HepG2 (cell line): ENCODE measurements around the gene DEPDC1B. TPM values are rescaled to one million over a fixed set of nuclear protein-coding genes. Genes with fewer than 3 reads are reported as not detected.
A peak's percentile ranks its signal among the peaks of the same experiment; 100 is the strongest.

Experiments
- ATAC-seq: fragments of 200-7000 bp; cut with Tn5 transposase; 3 replicates; pipeline ENCODE4 v1.9.1; 2020; ENCODE audit warnings: mild to moderate bottlenecking, moderate library complexity
- BruUV-seq: library from RNA; stranded (reverse); fragments of 400-500 nt; replicated peaks from 2 replicates; lab custom pipeline; 2021; lab: Mats Ljungman, UMichigan
- CTCF ChIA-PET: fragments of 300-600 bp; formaldehyde crosslinking; extraction: SDS; loops from one replicate; lab custom pipeline; 2021; ENCODE audit warnings: low total read pairs, inconsistent platforms, low intra/inter-chr PET ratio; lab: Yijun Ruan, JAX
- POLR2A ChIA-PET: fragments of 350-600 bp; sonication (Branson Sonifier 250); formaldehyde crosslinking; loops from one replicate; lab custom pipeline; 2020; ENCODE audit warnings: antibody characterized with exemption, inconsistent platforms; lab: Yijun Ruan, JAX
- DNase-seq: peaks from one replicate; pipeline ENCODE4 v3.0.0-alpha.2; 2015; ENCODE audit warnings: low spot score
- FAIRE-seq: peaks from 3 replicates; lab custom pipeline; 2011; peaks lifted over from hg19 to GRCh38; lab: Jason Lieb, UNC
- H2AFZ ChIP-seq: one replicate; pipeline ENCODE4 v1.6.1; 2011; ENCODE audit warnings: low read length, inconsistent platforms
- H3K27ac ChIP-seq: fragments of 300-600 bp; 3 replicates; pipeline ENCODE4 v1.8.0; 2011; ENCODE audit warnings: mixed run types, mild to moderate bottlenecking, mixed read lengths, low read length, inconsistent platforms; ENCODE audit not compliant: insufficient read depth; ENCODE audit errors: extremely low read length
- H3K27me3 ChIP-seq, 2 experiments: fragments of 200-600 bp in 1 of 2; 2 replicates in 1 of 2; 3 replicates in 1 of 2; pipeline versions ENCODE4 v1.6.0 to v1.8.0; 2011; ENCODE audit warnings: low read length in 2 of 2, mild to moderate bottlenecking in 2 of 2, moderate library complexity in 2 of 2, inconsistent platforms in 1 of 2; ENCODE audit not compliant: insufficient read depth in 2 of 2, control insufficient read depth in 1 of 2
- H3K36me3 ChIP-seq, 2 experiments: fragments of 200-600 bp in 1 of 2; replicated peaks in 1 of 2; 2 replicates in 1 of 2; 3 replicates in 1 of 2; pipeline versions ENCODE4 v1.5.1 to v1.8.0; 2011; ENCODE audit warnings: low read length in 2 of 2, inconsistent platforms in 1 of 2; ENCODE audit not compliant: insufficient read depth in 2 of 2, control insufficient read depth in 1 of 2
- H3K4me1 ChIP-seq: 2 replicates; pipeline ENCODE4 v1.5.1; 2012; ENCODE audit warnings: low read length, inconsistent platforms; ENCODE audit not compliant: insufficient read depth
- H3K4me2 ChIP-seq: 2 replicates; pipeline ENCODE4 v1.6.0; 2011; ENCODE audit warnings: low read depth, low read length, inconsistent platforms
- H3K4me3 ChIP-seq, 3 experiments: fragments of 200-600 bp in 1 of 3; sonication (generic), shearing (Covaris generic) in 1 of 3; replicated peaks in 1 of 3; 2 replicates each; pipeline ENCODE4 v1.5.1; 2011 to 2016; ENCODE audit warnings: low read length in 3 of 3, inconsistent platforms in 2 of 3, low read depth in 2 of 3, mild to moderate bottlenecking in 2 of 3, control low read depth in 1 of 3, mixed read lengths in 1 of 3; ENCODE audit not compliant: insufficient read depth in 1 of 3
- H3K79me2 ChIP-seq: one replicate; pipeline ENCODE4 v1.6.1; 2011; ENCODE audit warnings: low read length, inconsistent platforms; ENCODE audit not compliant: insufficient read depth
- H3K9ac ChIP-seq: 2 replicates; pipeline ENCODE4 v1.6.0; 2011; ENCODE audit warnings: mild to moderate bottlenecking, low read depth, low read length, inconsistent platforms; ENCODE audit not compliant: insufficient read depth
- H3K9me3 ChIP-seq: 2 replicates; pipeline ENCODE4 v1.5.1; 2012; ENCODE audit warnings: mild to moderate bottlenecking, low read length
- H4K20me1 ChIP-seq: 2 replicates; pipeline ENCODE4 v1.6.0; 2011; ENCODE audit warnings: inconsistent platforms, mild to moderate bottlenecking, low read length, moderate library complexity; ENCODE audit not compliant: insufficient read depth
- NCOR1 ChIP-seq: fragments of 200-600 bp; sonication (generic); IDR thresholded peaks from 2 replicates; pipeline ENCODE4 v1.7.0; 2017; ENCODE audit warnings: antibody characterized with exemption, low read length, borderline replicate concordance
- REPIN1 ChIP-seq: sonication (generic); formaldehyde crosslinking; IDR thresholded peaks from 2 replicates; pipeline ENCODE4 v1.8.0; 2022; ENCODE audit warnings: missing genetic modification reagents, low read depth, mild to moderate bottlenecking, borderline replicate concordance
- ZNF251 ChIP-seq: sonication (generic); formaldehyde crosslinking; IDR thresholded peaks from 2 replicates; pipeline ENCODE4 v1.9.0; 2021; ENCODE audit warnings: mild to moderate bottlenecking, missing genetic modification reagents
- ZNF33A ChIP-seq: sonication (generic); formaldehyde crosslinking; IDR thresholded peaks from 2 replicates; pipeline ENCODE4 v1.5.1; 2020; ENCODE audit warnings: missing genetic modification reagents, mild to moderate bottlenecking, moderate library complexity, borderline replicate concordance
- ZNF792 ChIP-seq: IDR thresholded peaks from 2 replicates; pipeline ENCODE4 v1.6.1; 2016
- WGBS: methylation state at CpG from one replicate; pipeline ENCODE4 v1.1.6; 2017; ENCODE audit warnings: low lambda C conversion rate; 5-methylcytosine and 5-hydroxymethylcytosine counted together
- in situ Hi-C: cut with HindIII; loops from 2 replicates; pipeline ENCODE4 v1.10.0; 2017; ENCODE audit warnings: low pct_unique_long_range_greater_than_20kb; ENCODE audit not compliant: extremely low pct_ligation_motif_present
- intact Hi-C: fragments of 100-400 bp; cut with micrococcal nuclease; formaldehyde crosslinking; loops from one replicate; pipeline ENCODE4 v1.10.0; 2022; ENCODE audit not compliant: unreplicated experiment
- polyA plus RNA-seq, 8 experiments: library from polyadenylated mRNA; depleted of rRNA in 3 of 8; stranded (reverse) in 7 of 8; unstranded in 1 of 8; fragments of >200 nt; fragmentation: Illumina TruSeq in 4 of 8; extraction: Trizol in 4 of 8; gene quantifications; 2 replicates each; pipeline versions ENCODE4 v1.2.1 to v1.2.3, GENCODE V29; 2011 to 2016; ENCODE audit warnings: low read depth in 4 of 8, missing spikeins in 1 of 8, mixed read lengths in 1 of 8; ENCODE audit not compliant: insufficient read depth in 1 of 8
- total RNA-seq, 5 experiments: library from RNA; depleted of rRNA; stranded (reverse); fragments of >200 nt; fragmentation: Illumina TruSeq; extraction: Trizol; gene quantifications; 2 replicates each; pipeline ENCODE4 v1.2.3, GENCODE V29; 2016; ENCODE audit warnings: low read depth in 1 of 5
- TF ChIP-seq, protein P1 (sequence below): IDR thresholded peaks from 2 replicates; pipeline ENCODE4 v1.6.1; 2012; ENCODE audit warnings: low read depth, low read length, improper control_type of control experiment
- TF ChIP-seq, protein P2 (sequence below): sonication (generic); formaldehyde crosslinking; IDR thresholded peaks from 2 replicates; pipeline ENCODE4; 2020; ENCODE audit warnings: missing genetic modification reagents, mild to moderate bottlenecking, borderline replicate concordance
- TF ChIP-seq, protein P3 (sequence below): IDR thresholded peaks from 2 replicates; pipeline ENCODE4 v1.6.1; 2016; ENCODE audit warnings: low read depth, missing genetic modification reagents, missing compliant biosample characterization
- TF ChIP-seq, protein P4 (sequence below): sonication (generic); formaldehyde crosslinking; IDR thresholded peaks from 2 replicates; pipeline ENCODE4 v1.4.0; 2020; ENCODE audit warnings: missing genetic modification reagents

The DEPDC1B gene
- total and polyA plus RNA-seq, 2 of the 13 experiments (the other 11 are each of a cell fraction or from before 2014, with no cell fraction given) = 29.5 to 51.3 TPM

DNA sequence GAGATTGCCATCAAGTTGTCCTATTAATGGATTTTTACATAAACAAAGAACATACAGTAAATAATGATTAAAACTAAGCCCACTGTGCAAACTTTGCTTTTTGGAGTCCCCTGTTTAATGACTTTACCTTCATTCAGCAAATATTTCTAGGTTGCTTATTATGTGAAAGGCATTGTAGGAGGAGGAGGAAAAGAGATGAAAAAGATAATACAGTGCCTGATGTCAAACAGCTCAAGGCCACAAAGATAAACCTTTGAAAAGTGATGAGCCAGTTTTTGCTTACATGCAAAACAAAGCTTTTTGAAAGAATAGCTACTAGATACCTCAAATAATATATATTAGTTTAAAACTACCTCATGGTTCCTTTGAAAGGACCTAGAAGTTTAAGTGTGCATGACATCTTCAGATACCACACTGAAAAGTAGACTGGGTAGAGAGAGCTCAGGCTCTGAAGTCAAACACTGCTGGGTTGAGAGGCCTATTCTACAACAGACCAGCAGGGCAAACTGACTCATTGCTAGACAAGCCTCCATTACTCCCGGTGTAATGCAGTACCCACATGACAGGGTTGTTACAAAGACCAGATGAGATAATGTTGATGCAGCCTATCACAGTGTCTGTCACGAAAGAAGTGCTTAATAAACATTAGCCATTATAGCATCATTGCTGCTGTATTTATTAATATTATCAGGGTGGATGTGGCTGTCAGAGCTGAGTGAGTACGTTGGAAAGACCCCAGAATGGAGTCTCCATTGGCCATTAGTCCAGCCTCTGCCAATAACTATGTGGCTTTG is 11.8 kb downstream of the DEPDC1B start:
- H3K9me3 ChIP-seq = no peaks in the 10 kb centered on the region
- ChIA-PET CTCF (interaction anchor here (0.7 kb wide), 1 partner anchor 11 kb away, joined by 3 read pairs; no protein-coding TSS in a partner anchor), POLR2A (interaction anchor here (0.7 to 3.9 kb wide), 6 partner anchors 11 to 257 kb away, joined by 3 to 41 read pairs (median 3); partner anchors contain the start of genes DEPDC1B, ELOVL7, ERCC8 and NDUFAF2)
- no TSS peak for BruUV-seq
- in situ Hi-C loops (loop anchor here (10.0 kb wide), 1 partner anchor 127 kb away; no protein-coding TSS in a partner anchor), intact Hi-C loops (loop anchor here (1.0 kb wide), 1 partner anchor 11 kb away; no protein-coding TSS in a partner anchor)
- DNase-seq = peak; percentile 85
- peak; percentile 59 for FAIRE-seq
- H3K27ac ChIP-seq = peak overlapping the region; percentile 53
- H3K4me1 ChIP-seq = peaks cover 32% of the 10 kb centered on the region
- peak; percentile 100 for ATAC-seq
- peak overlapping the region; percentile 10 for H3K9ac ChIP-seq
- H3K27me3 ChIP-seq = no peaks in the 10 kb centered on the region
- H3K4me3 ChIP-seq = peak overlapping the region in 1 of 3 experiments; percentile 7; a peak in 1 of 6 replicates
- 30% methylated on average over 3 of the region's 3 CpGs for WGBS
- H3K79me2 ChIP-seq = peaks cover 71% of the 10 kb centered on the region
- peaks cover 9 to 29% of the 10 kb centered on the region in 2 experiments for H3K36me3 ChIP-seq
- H3K4me2 ChIP-seq = peak overlapping the region; percentile 56; the same call in 1 of the 2 replicates
- H4K20me1 ChIP-seq = no peaks in the 10 kb centered on the region
- no peak overlapping the region for H2AFZ ChIP-seq
- TF ChIP-seq, protein P1, sequence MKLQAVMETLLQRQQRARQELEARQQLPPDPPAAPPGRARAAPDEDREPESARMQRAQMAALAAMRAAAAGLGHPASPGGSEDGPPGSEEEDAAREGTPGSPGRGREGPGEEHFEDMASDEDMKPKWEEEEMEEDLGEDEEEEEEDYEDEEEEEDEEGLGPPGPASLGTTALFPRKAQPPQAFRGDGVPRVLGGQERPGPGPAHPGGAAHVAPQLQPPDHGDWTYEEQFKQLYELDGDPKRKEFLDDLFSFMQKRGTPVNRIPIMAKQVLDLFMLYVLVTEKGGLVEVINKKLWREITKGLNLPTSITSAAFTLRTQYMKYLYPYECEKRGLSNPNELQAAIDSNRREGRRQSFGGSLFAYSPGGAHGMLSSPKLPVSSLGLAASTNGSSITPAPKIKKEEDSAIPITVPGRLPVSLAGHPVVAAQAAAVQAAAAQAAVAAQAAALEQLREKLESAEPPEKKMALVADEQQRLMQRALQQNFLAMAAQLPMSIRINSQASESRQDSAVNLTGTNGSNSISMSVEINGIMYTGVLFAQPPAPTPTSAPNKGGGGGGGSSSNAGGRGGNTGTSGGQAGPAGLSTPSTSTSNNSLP = peak; percentile 62
- TF ChIP-seq, protein P2, sequence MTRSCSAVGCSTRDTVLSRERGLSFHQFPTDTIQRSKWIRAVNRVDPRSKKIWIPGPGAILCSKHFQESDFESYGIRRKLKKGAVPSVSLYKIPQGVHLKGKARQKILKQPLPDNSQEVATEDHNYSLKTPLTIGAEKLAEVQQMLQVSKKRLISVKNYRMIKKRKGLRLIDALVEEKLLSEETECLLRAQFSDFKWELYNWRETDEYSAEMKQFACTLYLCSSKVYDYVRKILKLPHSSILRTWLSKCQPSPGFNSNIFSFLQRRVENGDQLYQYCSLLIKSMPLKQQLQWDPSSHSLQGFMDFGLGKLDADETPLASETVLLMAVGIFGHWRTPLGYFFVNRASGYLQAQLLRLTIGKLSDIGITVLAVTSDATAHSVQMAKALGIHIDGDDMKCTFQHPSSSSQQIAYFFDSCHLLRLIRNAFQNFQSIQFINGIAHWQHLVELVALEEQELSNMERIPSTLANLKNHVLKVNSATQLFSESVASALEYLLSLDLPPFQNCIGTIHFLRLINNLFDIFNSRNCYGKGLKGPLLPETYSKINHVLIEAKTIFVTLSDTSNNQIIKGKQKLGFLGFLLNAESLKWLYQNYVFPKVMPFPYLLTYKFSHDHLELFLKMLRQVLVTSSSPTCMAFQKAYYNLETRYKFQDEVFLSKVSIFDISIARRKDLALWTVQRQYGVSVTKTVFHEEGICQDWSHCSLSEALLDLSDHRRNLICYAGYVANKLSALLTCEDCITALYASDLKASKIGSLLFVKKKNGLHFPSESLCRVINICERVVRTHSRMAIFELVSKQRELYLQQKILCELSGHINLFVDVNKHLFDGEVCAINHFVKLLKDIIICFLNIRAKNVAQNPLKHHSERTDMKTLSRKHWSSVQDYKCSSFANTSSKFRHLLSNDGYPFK = no peak
- TF ChIP-seq REPIN1 (CRISPR knock-in tag) = peak; percentile 31; the same call in 1 of the 2 replicates
- TF ChIP-seq, protein P3, sequence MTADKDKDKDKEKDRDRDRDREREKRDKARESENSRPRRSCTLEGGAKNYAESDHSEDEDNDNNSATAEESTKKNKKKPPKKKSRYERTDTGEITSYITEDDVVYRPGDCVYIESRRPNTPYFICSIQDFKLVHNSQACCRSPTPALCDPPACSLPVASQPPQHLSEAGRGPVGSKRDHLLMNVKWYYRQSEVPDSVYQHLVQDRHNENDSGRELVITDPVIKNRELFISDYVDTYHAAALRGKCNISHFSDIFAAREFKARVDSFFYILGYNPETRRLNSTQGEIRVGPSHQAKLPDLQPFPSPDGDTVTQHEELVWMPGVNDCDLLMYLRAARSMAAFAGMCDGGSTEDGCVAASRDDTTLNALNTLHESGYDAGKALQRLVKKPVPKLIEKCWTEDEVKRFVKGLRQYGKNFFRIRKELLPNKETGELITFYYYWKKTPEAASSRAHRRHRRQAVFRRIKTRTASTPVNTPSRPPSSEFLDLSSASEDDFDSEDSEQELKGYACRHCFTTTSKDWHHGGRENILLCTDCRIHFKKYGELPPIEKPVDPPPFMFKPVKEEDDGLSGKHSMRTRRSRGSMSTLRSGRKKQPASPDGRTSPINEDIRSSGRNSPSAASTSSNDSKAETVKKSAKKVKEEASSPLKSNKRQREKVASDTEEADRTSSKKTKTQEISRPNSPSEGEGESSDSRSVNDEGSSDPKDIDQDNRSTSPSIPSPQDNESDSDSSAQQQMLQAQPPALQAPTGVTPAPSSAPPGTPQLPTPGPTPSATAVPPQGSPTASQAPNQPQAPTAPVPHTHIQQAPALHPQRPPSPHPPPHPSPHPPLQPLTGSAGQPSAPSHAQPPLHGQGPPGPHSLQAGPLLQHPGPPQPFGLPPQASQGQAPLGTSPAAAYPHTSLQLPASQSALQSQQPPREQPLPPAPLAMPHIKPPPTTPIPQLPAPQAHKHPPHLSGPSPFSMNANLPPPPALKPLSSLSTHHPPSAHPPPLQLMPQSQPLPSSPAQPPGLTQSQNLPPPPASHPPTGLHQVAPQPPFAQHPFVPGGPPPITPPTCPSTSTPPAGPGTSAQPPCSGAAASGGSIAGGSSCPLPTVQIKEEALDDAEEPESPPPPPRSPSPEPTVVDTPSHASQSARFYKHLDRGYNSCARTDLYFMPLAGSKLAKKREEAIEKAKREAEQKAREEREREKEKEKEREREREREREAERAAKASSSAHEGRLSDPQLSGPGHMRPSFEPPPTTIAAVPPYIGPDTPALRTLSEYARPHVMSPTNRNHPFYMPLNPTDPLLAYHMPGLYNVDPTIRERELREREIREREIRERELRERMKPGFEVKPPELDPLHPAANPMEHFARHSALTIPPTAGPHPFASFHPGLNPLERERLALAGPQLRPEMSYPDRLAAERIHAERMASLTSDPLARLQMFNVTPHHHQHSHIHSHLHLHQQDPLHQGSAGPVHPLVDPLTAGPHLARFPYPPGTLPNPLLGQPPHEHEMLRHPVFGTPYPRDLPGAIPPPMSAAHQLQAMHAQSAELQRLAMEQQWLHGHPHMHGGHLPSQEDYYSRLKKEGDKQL (CRISPR knock-in tag) = peak; percentile 78; the same call in 1 of the 2 replicates
- no peak for TF ChIP-seq ZNF33A
- peak; percentile 51; the same call in 1 of the 2 replicates for TF ChIP-seq ZNF792 (CRISPR knock-in tag)
- TF ChIP-seq ZNF251 (CRISPR knock-in tag) = no peak
- TF ChIP-seq, protein P4, sequence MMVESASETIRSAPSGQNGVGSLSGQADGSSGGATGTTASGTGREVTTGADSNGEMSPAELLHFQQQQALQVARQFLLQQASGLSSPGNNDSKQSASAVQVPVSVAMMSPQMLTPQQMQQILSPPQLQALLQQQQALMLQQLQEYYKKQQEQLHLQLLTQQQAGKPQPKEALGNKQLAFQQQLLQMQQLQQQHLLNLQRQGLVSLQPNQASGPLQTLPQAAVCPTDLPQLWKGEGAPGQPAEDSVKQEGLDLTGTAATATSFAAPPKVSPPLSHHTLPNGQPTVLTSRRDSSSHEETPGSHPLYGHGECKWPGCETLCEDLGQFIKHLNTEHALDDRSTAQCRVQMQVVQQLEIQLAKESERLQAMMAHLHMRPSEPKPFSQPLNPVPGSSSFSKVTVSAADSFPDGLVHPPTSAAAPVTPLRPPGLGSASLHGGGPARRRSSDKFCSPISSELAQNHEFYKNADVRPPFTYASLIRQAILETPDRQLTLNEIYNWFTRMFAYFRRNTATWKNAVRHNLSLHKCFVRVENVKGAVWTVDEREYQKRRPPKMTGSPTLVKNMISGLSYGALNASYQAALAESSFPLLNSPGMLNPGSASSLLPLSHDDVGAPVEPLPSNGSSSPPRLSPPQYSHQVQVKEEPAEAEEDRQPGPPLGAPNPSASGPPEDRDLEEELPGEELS (CRISPR knock-in tag) = peak; percentile 71
- peak; percentile 35; the same call in 1 of the 2 replicates for TF ChIP-seq NCOR1
